Natural killer cell (primary cell): ENCODE data around the gene SLC9A5. TPM values are rescaled to one million over a fixed set of nuclear protein-coding genes. Genes with fewer than 3 reads are reported as not detected.
A peak's percentile ranks its signal among the peaks of the same experiment; 100 is the strongest.

Experiments
- ATAC-seq, 3 donors: fragments of 150-1000 bp in 2 of 3; fragments of 200-7000 bp in 1 of 3; cut with Tn5 transposase; 1 replicate in 1 of 3; 2 replicates in 2 of 3; pipeline ENCODE4 v1.10.0; 2021; ENCODE audit warnings: mild to moderate bottlenecking in 2 of 3, moderate library complexity in 2 of 3
- DNase-seq, 2 donors: peaks; one replicate each; pipeline versions ENCODE4 v3.0.0 to v3.0.0-alpha.2; 2013 to 2021; ENCODE audit warnings: mixed read lengths in 1 of 2
- H3K27ac ChIP-seq: one replicate; pipeline ENCODE4 v1.5.1; 2013; ENCODE audit warnings: mild to moderate bottlenecking, low read length
- H3K27me3 ChIP-seq: one replicate; pipeline ENCODE4 v1.6.1; 2013; ENCODE audit warnings: low read length; ENCODE audit not compliant: control insufficient read depth, insufficient read depth
- H3K36me3 ChIP-seq: one replicate; pipeline ENCODE4 v1.6.1; 2013; ENCODE audit warnings: low read length; ENCODE audit not compliant: control insufficient read depth, insufficient read depth
- H3K4me1 ChIP-seq: one replicate; pipeline ENCODE4 v1.6.1; 2013; ENCODE audit warnings: low read length; ENCODE audit not compliant: control insufficient read depth, insufficient read depth
- H3K4me3 ChIP-seq: one replicate; pipeline ENCODE4 v1.5.1; 2013; ENCODE audit warnings: low read length
- H3K9me3 ChIP-seq: one replicate; pipeline ENCODE4 v1.6.1; 2013; ENCODE audit warnings: low read length; ENCODE audit not compliant: control insufficient read depth, insufficient read depth
- H3K27ac Mint-ChIP-seq, 2 donors: one replicate each; pipeline ENCODE4 v1.8.0; 2022; ENCODE audit warnings: mild to moderate bottlenecking in 2 of 2, mixed read lengths in 2 of 2, moderate library complexity in 1 of 2
- H3K27me3 Mint-ChIP-seq, 2 donors: one replicate each; pipeline ENCODE4 v1.8.0; 2022; ENCODE audit warnings: low read depth in 2 of 2, mixed read lengths in 2 of 2
- H3K36me3 Mint-ChIP-seq: one replicate; pipeline ENCODE4 v1.8.0; 2022; ENCODE audit warnings: mixed read lengths
- H3K4me1 Mint-ChIP-seq, 2 donors: one replicate each; pipeline ENCODE4 v1.8.0; 2022; ENCODE audit warnings: mixed read lengths in 2 of 2
- H3K4me3 Mint-ChIP-seq: one replicate; pipeline ENCODE4 v1.8.0; 2022; ENCODE audit warnings: mild to moderate bottlenecking, moderate library complexity, mixed read lengths
- H3K9me3 Mint-ChIP-seq, 2 donors: one replicate each; pipeline ENCODE4 v1.8.0; 2022; ENCODE audit warnings: mixed read lengths in 2 of 2
- CTCF ChIP-seq: fragments of 200-600 bp; IDR thresholded peaks from one replicate; pipeline ENCODE4 v1.8.0; 2022; ENCODE audit warnings: antibody characterized with exemption
- WGBS: methylation state at CpG from one replicate; pipeline ENCODE4 v1.1.7; 2013; ENCODE audit warnings: missing lambda C conversion rate; ENCODE audit not compliant: insufficient coverage; 5-methylcytosine and 5-hydroxymethylcytosine counted together
- intact Hi-C: fragments of 100-400 bp; cut with micrococcal nuclease; formaldehyde crosslinking; loops from one replicate; pipeline ENCODE4 v1.14.2; 2022
- total RNA-seq, 4 donors: library from RNA; stranded (reverse); fragments of 120-200 nt in 1 of 4; gene quantifications; one replicate each; pipeline versions ENCODE4 v1.2.3 to v1.2.4, GENCODE V29; 2013 to 2022

Gene SLC9A5
- total RNA-seq, 3 donors from 2014 or later (not counting 1 experiment from before 2014, with no cell fraction given) = 1.2 to 2.6 (median 1.6) TPM

- WGBS = 98% methylated on average over 15 of the region's 15 CpGs
- peaks cover 6 to 8% of the 10 kb centered on the region in 2 donors for H3K4me1 Mint-ChIP-seq
- Histone ChIP-seq H3K27me3 (no peaks in the 10 kb centered on the region), H3K4me3 (no peak overlapping the region), H3K9me3 (no peaks in the 10 kb centered on the region), H3K36me3 (peaks cover 2% of the 10 kb centered on the region), H3K4me1 (peaks cover 20% of the 10 kb centered on the region), H3K27ac (no peak overlapping the region)
- intact Hi-C loops = no loop called here
- H3K27ac Mint-ChIP-seq = peak overlapping the region in 1 of 2 donors; percentile 70
- H3K27me3 Mint-ChIP-seq = no peaks in the 10 kb centered on the region
- DNase-seq (no peak), ATAC-seq (no peak)
- peaks cover 7% of the 10 kb centered on the region for H3K36me3 Mint-ChIP-seq
- H3K4me3 Mint-ChIP-seq = no peak overlapping the region
- no peak for TF ChIP-seq CTCF
- no peaks in the 10 kb centered on the region for H3K9me3 Mint-ChIP-seq
Observed at GRCh38 chr16:67280090-67281015, 31.6 kb downstream of the SLC9A5 start.

GRCh38 chr16:67281536-67282446, 33.0 kb downstream of the SLC9A5 start:
- no peaks in the 10 kb centered on the region for H3K9me3 Mint-ChIP-seq
- no peaks in the 10 kb centered on the region for H3K27me3 Mint-ChIP-seq
- no peak for ATAC-seq
- no peak for TF ChIP-seq CTCF
- WGBS = 90% methylated on average over 14 of the region's 14 CpGs
- H3K4me3 Mint-ChIP-seq = no peak overlapping the region
- H3K9me3 ChIP-seq = no peaks in the 10 kb centered on the region
- peaks cover 2% of the 10 kb centered on the region for H3K36me3 ChIP-seq
- no peak overlapping the region for H3K4me3 ChIP-seq
- H3K36me3 Mint-ChIP-seq = peaks cover under 1% of the 10 kb centered on the region
- H3K4me1 ChIP-seq = peaks cover 20% of the 10 kb centered on the region
- no peak overlapping the region for H3K27ac ChIP-seq
- H3K27ac Mint-ChIP-seq = no peak overlapping the region
- DNase-seq = no peak
- H3K27me3 ChIP-seq = no peaks in the 10 kb centered on the region
- peaks cover 0 to 8% of the 10 kb centered on the region in 2 donors for H3K4me1 Mint-ChIP-seq
- intact Hi-C loops = no loop called here

GRCh38 chr16:67282447-67282805, 33.6 kb downstream of the SLC9A5 start:
- no peak for DNase-seq
- no peak overlapping the region for H3K27ac Mint-ChIP-seq
- Histone ChIP-seq H3K36me3 (peaks cover 1% of the 10 kb centered on the region), H3K4me1 (peaks cover 20% of the 10 kb centered on the region), H3K27me3 (no peaks in the 10 kb centered on the region), H3K4me3 (no peak overlapping the region), H3K27ac (no peak overlapping the region), H3K9me3 (no peaks in the 10 kb centered on the region)
- H3K9me3 Mint-ChIP-seq = no peaks in the 10 kb centered on the region
- H3K36me3 Mint-ChIP-seq = no peaks in the 10 kb centered on the region
- no peak overlapping the region for H3K4me3 Mint-ChIP-seq
- 97% methylated on average over 10 of the region's 10 CpGs for WGBS
- peaks cover 0 to 6% of the 10 kb centered on the region in 2 donors for H3K4me1 Mint-ChIP-seq
- no peaks in the 10 kb centered on the region for H3K27me3 Mint-ChIP-seq
- no peak for ATAC-seq
- intact Hi-C loops = no loop called here
- no peak for TF ChIP-seq CTCF
